DND-41 (cell line): ENCODE measurements around the gene SUN1.

ENCODE experiments used
- EZH2 ChIP-seq: IDR thresholded peaks from 3 replicates; pipeline ENCODE4 v1.6.1; 2012; ENCODE audit warnings: borderline replicate concordance, low read depth, mild to moderate bottlenecking, moderate library complexity, low read length, inconsistent platforms; ENCODE audit not compliant: severe bottlenecking
- TF ChIP-seq, protein P1 (sequence below): IDR thresholded peaks from 2 replicates; pipeline ENCODE4 v1.5.1; 2012; ENCODE audit warnings: borderline replicate concordance, low read length, moderate library complexity, mild to moderate bottlenecking; ENCODE audit not compliant: poor library complexity, severe bottlenecking; ENCODE audit errors: extremely low read depth

DNA sequence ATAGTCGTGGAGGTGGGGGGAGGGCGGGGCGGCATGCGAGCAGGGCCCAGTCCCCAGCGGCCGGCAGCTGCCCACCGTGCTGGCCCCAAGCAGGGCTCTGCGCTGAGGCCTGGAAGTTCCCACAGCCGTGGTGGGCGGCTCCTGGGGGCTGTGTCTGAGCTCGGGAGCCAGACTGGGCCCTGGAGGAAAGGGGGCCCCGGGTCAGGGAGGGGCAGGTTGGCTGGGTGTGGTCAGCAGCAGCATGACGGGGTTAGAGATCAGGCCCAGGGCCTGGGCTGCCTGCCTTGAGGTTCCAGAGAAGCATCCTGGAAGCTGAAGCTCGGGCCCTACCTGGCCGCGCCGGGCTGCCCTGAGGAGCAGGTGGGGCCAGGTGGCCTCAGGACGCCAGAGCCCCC lies 66.2 kb downstream of the SUN1 start:
- TF ChIP-seq, protein P1, sequence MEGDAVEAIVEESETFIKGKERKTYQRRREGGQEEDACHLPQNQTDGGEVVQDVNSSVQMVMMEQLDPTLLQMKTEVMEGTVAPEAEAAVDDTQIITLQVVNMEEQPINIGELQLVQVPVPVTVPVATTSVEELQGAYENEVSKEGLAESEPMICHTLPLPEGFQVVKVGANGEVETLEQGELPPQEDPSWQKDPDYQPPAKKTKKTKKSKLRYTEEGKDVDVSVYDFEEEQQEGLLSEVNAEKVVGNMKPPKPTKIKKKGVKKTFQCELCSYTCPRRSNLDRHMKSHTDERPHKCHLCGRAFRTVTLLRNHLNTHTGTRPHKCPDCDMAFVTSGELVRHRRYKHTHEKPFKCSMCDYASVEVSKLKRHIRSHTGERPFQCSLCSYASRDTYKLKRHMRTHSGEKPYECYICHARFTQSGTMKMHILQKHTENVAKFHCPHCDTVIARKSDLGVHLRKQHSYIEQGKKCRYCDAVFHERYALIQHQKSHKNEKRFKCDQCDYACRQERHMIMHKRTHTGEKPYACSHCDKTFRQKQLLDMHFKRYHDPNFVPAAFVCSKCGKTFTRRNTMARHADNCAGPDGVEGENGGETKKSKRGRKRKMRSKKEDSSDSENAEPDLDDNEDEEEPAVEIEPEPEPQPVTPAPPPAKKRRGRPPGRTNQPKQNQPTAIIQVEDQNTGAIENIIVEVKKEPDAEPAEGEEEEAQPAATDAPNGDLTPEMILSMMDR = no peak
- no peak for TF ChIP-seq EZH2
